HepG2 (cell line): Measurements from ENCODE around the gene KRTAP5-9. TPM values are rescaled to one million over a fixed set of nuclear protein-coding genes. Genes with fewer than 3 reads are reported as not detected.

Experiments
- ARNT2 ChIP-seq: sonication (generic); formaldehyde crosslinking; IDR thresholded peaks from 2 replicates; pipeline ENCODE4 v1.8.0; 2022; ENCODE audit warnings: mild to moderate bottlenecking, low read depth, missing genetic modification reagents, moderate library complexity
- CREBL2 ChIP-seq: sonication (generic); formaldehyde crosslinking; IDR thresholded peaks from 2 replicates; pipeline ENCODE4 v1.8.1; 2023; ENCODE audit warnings: missing genetic modification reagents, mild to moderate bottlenecking, borderline replicate concordance
- KDM6A ChIP-seq: IDR thresholded peaks from 2 replicates; pipeline ENCODE4 v1.6.1; 2016; ENCODE audit warnings: low read depth
- KLF13 ChIP-seq: sonication (generic); formaldehyde crosslinking; IDR thresholded peaks from 2 replicates; pipeline ENCODE4 v1.4.0; 2020; ENCODE audit warnings: mild to moderate bottlenecking, missing genetic modification reagents
- SIX4 ChIP-seq: sonication (generic); formaldehyde crosslinking; IDR thresholded peaks from 2 replicates; pipeline ENCODE4 v1.4.0; 2020; ENCODE audit warnings: missing genetic modification reagents
- ZBTB3 ChIP-seq: sonication (generic); formaldehyde crosslinking; IDR thresholded peaks from 2 replicates; pipeline ENCODE4 v1.4.0; 2020; ENCODE audit warnings: low read depth, mild to moderate bottlenecking, moderate library complexity, missing genetic modification reagents, borderline replicate concordance
- ZNF557 ChIP-seq: sonication (generic); formaldehyde crosslinking; IDR thresholded peaks from 2 replicates; pipeline ENCODE4 v1.4.0; 2020; ENCODE audit warnings: missing genetic modification reagents
- ZNF609 ChIP-seq: sonication (generic); formaldehyde crosslinking; IDR thresholded peaks from 2 replicates; pipeline ENCODE4 v1.4.0; 2020; ENCODE audit warnings: mild to moderate bottlenecking, missing genetic modification reagents, borderline replicate concordance
- ZNF687 ChIP-seq: sonication (generic); formaldehyde crosslinking; IDR thresholded peaks from 2 replicates; pipeline ENCODE4 v1.5.1; 2020; ENCODE audit warnings: mild to moderate bottlenecking, missing genetic modification reagents, moderate library complexity
- polyA plus RNA-seq, 8 experiments: library from polyadenylated mRNA; depleted of rRNA in 3 of 8; stranded (reverse) in 7 of 8; unstranded in 1 of 8; fragments of >200 nt; fragmentation: Illumina TruSeq in 4 of 8; extraction: Trizol in 4 of 8; gene quantifications; 2 replicates each; pipeline versions ENCODE4 v1.2.1 to v1.2.3, GENCODE V29; 2011 to 2016; ENCODE audit warnings: low read depth in 4 of 8, missing spikeins in 1 of 8, mixed read lengths in 1 of 8; ENCODE audit not compliant: insufficient read depth in 1 of 8
- total RNA-seq, 5 experiments: library from RNA; depleted of rRNA; stranded (reverse); fragments of >200 nt; fragmentation: Illumina TruSeq; extraction: Trizol; gene quantifications; 2 replicates each; pipeline ENCODE4 v1.2.3, GENCODE V29; 2016; ENCODE audit warnings: low read depth in 1 of 5
- TF ChIP-seq, protein P1 (sequence below): sonication (generic); formaldehyde crosslinking; IDR thresholded peaks from 2 replicates; pipeline ENCODE4 v1.5.1; 2020; ENCODE audit warnings: mild to moderate bottlenecking, missing genetic modification reagents, moderate library complexity
- TF ChIP-seq, protein P2 (sequence below): sonication (generic); formaldehyde crosslinking; IDR thresholded peaks from 2 replicates; pipeline ENCODE4 v1.4.0; 2020; ENCODE audit warnings: missing genetic modification reagents, borderline replicate concordance

Gene KRTAP5-9
- total and polyA plus RNA-seq, 2 of the 13 experiments (the other 11 are each of a cell fraction or from before 2014, with no cell fraction given) = 0.09 TPM; not detected in 1

DNA sequence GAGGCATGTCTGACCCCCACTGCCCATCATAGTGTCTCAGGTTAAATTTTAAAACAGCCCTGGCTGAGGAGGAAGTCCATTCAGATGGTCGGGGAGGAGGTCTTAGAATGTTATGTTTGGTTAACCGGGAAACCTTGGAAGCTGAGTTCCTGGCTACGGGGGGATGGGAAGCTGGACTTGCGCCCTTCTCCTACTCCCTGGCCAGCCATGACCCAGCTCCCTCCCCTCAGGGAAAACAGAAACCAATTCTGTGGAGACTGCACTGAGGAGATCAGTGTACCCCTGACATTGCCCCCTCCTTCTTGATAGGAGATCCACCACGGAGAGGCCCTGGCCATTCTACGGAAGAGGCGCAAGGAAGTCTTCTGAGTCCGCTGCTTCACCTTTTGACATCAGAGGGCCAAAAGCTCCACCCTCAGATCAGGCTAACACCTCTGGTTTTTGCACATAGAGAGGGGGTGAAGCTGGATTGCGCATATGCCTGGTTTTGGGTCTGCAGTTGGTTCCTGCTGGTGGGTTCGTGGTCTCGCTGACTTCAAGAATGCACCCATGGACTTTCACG, 2.7 kb upstream of the KRTAP5-9 start (continued):
- TF ChIP-seq ARNT2 = no peak
- TF ChIP-seq ZNF557 (CRISPR knock-in tag) = no peak
- TF ChIP-seq ZNF687 (CRISPR knock-in tag) = peak; percentile 58
- TF ChIP-seq CREBL2 (CRISPR knock-in tag) = no peak
- TF ChIP-seq, protein P1, sequence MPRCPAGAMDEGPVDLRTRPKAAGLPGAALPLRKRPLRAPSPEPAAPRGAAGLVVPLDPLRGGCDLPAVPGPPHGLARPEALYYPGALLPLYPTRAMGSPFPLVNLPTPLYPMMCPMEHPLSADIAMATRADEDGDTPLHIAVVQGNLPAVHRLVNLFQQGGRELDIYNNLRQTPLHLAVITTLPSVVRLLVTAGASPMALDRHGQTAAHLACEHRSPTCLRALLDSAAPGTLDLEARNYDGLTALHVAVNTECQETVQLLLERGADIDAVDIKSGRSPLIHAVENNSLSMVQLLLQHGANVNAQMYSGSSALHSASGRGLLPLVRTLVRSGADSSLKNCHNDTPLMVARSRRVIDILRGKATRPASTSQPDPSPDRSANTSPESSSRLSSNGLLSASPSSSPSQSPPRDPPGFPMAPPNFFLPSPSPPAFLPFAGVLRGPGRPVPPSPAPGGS = no peak
- TF ChIP-seq SIX4 (CRISPR knock-in tag) = no peak
- TF ChIP-seq ZBTB3 (CRISPR knock-in tag) = no peak
- TF ChIP-seq ZNF609 (CRISPR knock-in tag) = 0 out of 2 replicates have a peak, but pooled peaks have one; percentile 26
- no peak for TF ChIP-seq KDM6A (CRISPR knock-in tag)
- no peak for TF ChIP-seq KLF13 (CRISPR knock-in tag)
- TF ChIP-seq, protein P2, sequence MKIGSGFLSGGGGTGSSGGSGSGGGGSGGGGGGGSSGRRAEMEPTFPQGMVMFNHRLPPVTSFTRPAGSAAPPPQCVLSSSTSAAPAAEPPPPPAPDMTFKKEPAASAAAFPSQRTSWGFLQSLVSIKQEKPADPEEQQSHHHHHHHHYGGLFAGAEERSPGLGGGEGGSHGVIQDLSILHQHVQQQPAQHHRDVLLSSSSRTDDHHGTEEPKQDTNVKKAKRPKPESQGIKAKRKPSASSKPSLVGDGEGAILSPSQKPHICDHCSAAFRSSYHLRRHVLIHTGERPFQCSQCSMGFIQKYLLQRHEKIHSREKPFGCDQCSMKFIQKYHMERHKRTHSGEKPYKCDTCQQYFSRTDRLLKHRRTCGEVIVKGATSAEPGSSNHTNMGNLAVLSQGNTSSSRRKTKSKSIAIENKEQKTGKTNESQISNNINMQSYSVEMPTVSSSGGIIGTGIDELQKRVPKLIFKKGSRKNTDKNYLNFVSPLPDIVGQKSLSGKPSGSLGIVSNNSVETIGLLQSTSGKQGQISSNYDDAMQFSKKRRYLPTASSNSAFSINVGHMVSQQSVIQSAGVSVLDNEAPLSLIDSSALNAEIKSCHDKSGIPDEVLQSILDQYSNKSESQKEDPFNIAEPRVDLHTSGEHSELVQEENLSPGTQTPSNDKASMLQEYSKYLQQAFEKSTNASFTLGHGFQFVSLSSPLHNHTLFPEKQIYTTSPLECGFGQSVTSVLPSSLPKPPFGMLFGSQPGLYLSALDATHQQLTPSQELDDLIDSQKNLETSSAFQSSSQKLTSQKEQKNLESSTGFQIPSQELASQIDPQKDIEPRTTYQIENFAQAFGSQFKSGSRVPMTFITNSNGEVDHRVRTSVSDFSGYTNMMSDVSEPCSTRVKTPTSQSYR (CRISPR knock-in tag) = 0 out of 2 replicates have a peak, but pooled peaks have one; percentile 20
